Ascending aorta (tissue), 2 donors: Measurements from ENCODE around the gene RAD51B. TPM values are rescaled to one million over a fixed set of nuclear protein-coding genes. Genes with fewer than 3 reads are reported as not detected.
A peak's percentile ranks its signal among the peaks of the same experiment; 100 is the strongest.

Experiments
- DNase-seq, 2 donors: peaks; one replicate each; pipeline ENCODE4 v3.0.0-alpha.2; 2019; ENCODE audit warnings: low spot score in 2 of 2
- H3K27ac ChIP-seq, 2 donors: fragments of 200-600 bp; sonication (generic); one replicate each; pipeline ENCODE4 v1.5.1; 2016 to 2017; ENCODE audit warnings: mild to moderate bottlenecking in 1 of 2
- H3K27me3 ChIP-seq: fragments of 200-600 bp; sonication (generic); one replicate; pipeline ENCODE4 v1.5.1; 2017
- H3K36me3 ChIP-seq, 2 donors: fragments of 200-600 bp; sonication (generic); one replicate each; pipeline ENCODE4 v1.5.1; 2016
- H3K4me1 ChIP-seq, 2 donors: fragments of 200-600 bp; sonication (generic); one replicate each; pipeline ENCODE4 v1.5.1; 2016 to 2017; ENCODE audit warnings: mild to moderate bottlenecking in 1 of 2
- H3K4me3 ChIP-seq, 2 donors: fragments of 200-600 bp; sonication (generic); one replicate each; pipeline ENCODE4 v1.5.1; 2016 to 2017; ENCODE audit warnings: mild to moderate bottlenecking in 1 of 2
- H3K9me3 ChIP-seq, 2 donors: fragments of 200-600 bp; sonication (generic); one replicate each; pipeline ENCODE4 v1.5.1; 2016
- CTCF ChIP-seq, 3 experiments: fragments of 200-600 bp in 2 of 3; fragments of 450-650 bp in 1 of 3; sonication (generic) in 2 of 3; IDR thresholded peaks; one replicate each; pipeline ENCODE4 v1.5.1; 2016 to 2019; ENCODE audit warnings: antibody characterized with exemption in 3 of 3, mild to moderate bottlenecking in 1 of 3, moderate library complexity in 1 of 3
- intact Hi-C: fragments of 100-400 bp; cut with DNase I; formaldehyde crosslinking; loops from one replicate; pipeline ENCODE4 v1.15.1; 2023
- total RNA-seq: library from RNA; depleted of rRNA; stranded (reverse); fragments of >200 nt; gene quantifications from one replicate; pipeline ENCODE4 v1.1.0, GENCODE V29; 2016

RAD51B gene
- total RNA-seq, 1 donor from 2014 or later: not detected

GRCh38 chr14:68637106-68638021 is 817.8 kb downstream of the RAD51B start:
- Histone ChIP-seq H3K4me3 (no peak overlapping the region), H3K9me3 (peaks cover 0 to 14% of the 10 kb centered on the region in 2 donors), H3K4me1 (peaks cover 6 to 31% of the 10 kb centered on the region in 2 donors), H3K36me3 (no peaks in the 10 kb centered on the region), H3K27me3 (no peaks in the 10 kb centered on the region), H3K27ac (peak overlapping the region; percentile 35 to 57)
- no peak for TF ChIP-seq CTCF (IDR thresholded peaks at IDR 0.05)
- intact Hi-C loops: no loop called here
- DNase-seq: no peak

- intact Hi-C loops: no loop called here
- Histone ChIP-seq H3K27ac (peak overlapping the region; percentile 35 to 57), H3K27me3 (no peaks in the 10 kb centered on the region), H3K4me3 (no peak overlapping the region), H3K9me3 (peaks cover 0 to 14% of the 10 kb centered on the region in 2 donors), H3K36me3 (no peaks in the 10 kb centered on the region), H3K4me1 (peaks cover 6 to 24% of the 10 kb centered on the region in 2 donors)
- no peak for TF ChIP-seq CTCF (IDR thresholded peaks at IDR 0.05)
- DNase-seq: no peak
Measured at GRCh38 chr14:68638141-68638999, 818.8 kb downstream of the RAD51B start.

DNA sequence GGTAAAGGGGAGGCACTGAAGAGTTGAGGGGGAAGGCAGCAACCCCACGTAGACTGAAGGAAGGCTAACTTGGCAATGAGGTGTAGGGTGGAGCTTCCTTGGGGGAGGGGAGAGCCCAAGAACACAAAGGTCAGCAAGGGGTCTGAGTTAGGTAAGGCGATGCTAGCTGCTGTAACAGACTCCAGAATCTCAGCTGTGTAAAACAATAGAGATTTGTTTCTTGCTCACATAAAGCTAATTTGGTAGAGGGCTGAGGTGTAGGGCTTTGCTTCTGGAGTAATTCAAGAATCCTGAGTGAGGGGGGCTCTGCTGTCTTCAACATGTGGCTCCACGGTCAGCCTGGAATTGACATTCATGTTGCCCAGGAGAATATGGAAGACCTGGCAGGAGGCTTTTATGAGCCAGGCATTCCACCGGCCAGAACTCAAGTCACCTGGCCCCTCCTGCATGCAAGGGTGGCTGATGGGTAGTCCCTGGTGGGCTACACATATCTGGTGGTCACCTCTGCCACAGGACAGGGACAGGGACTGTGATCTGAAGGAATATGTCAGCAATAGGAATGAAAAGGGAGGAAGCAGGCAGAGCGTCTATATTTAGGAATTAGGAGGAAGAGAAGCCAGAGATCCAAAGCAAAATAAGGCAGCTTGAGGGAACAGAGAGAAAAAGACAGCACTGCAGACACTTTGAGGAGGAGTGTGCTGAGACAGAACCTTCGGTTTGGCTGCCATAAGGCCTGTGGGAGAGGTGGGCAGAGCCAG is 819.6 kb downstream of the RAD51B start:
- no peak for TF ChIP-seq CTCF (IDR thresholded peaks at IDR 0.05)
- Histone ChIP-seq H3K36me3 (no peaks in the 10 kb centered on the region), H3K27ac (peak overlapping the region; percentile 23 to 53), H3K27me3 (no peaks in the 10 kb centered on the region), H3K4me1 (peaks cover 3 to 21% of the 10 kb centered on the region in 2 donors), H3K9me3 (peaks cover 0 to 14% of the 10 kb centered on the region in 2 donors), H3K4me3 (no peak overlapping the region)
- intact Hi-C loops: no loop called here
- no peak for DNase-seq

GRCh38 chr14:68639758-68640574 is 820.4 kb downstream of the RAD51B start:
- H3K4me1 ChIP-seq: peaks cover 3 to 23% of the 10 kb centered on the region in 2 donors
- no peak for DNase-seq
- intact Hi-C loops: no loop called here
- H3K36me3 ChIP-seq: no peaks in the 10 kb centered on the region
- TF ChIP-seq CTCF (IDR thresholded peaks at IDR 0.05): no peak
- peak overlapping the region in 1 of 2 donors; percentile 23 for H3K27ac ChIP-seq
- no peak overlapping the region for H3K4me3 ChIP-seq
- peaks cover 0 to 14% of the 10 kb centered on the region in 2 donors for H3K9me3 ChIP-seq
- H3K27me3 ChIP-seq: no peaks in the 10 kb centered on the region
